ENCODE data around the gene MBNL1.

- TF ChIP-seq CTCF (conservative IDR thresholded peaks at IDR 0.05; ENCODE audit: low read depth, low read length) (no peak), RCOR1 (IDR thresholded peaks at IDR 0.05; ENCODE audit: insufficient replicate concordance, low read length) (no peak), POLR2A (IDR thresholded peaks at IDR 0.05; ENCODE audit: low read depth, low read length) (no peak), RFX5 (IDR thresholded peaks at IDR 0.05; ENCODE audit: low read depth, low read length) (no peak), CHD1 (IDR thresholded peaks at IDR 0.05; ENCODE audit: low read depth, low read length) (no peak), USF2 (IDR thresholded peaks at IDR 0.05; ENCODE audit: low read depth, low read length) (no peak), RAD21 (IDR thresholded peaks at IDR 0.05; ENCODE audit: low read length) (no peak), NFE2L2 (IDR thresholded peaks at IDR 0.05; ENCODE audit: low read depth, low read length) (no peak), MXI1 (IDR thresholded peaks at IDR 0.05; ENCODE audit: borderline replicate concordance, low read depth, low read length) (no peak), BHLHE40 (IDR thresholded peaks at IDR 0.05; ENCODE audit: low read depth, low read length) (no peak)
These were observed 202.2 kb downstream of the MBNL1 start for GRCh38 chr3:152470893-152471292.
